GM10248 (cell line): ENCODE results near the gene SYNPR.

Source experiments
- CTCF ChIA-PET: fragments of 300-600 bp; sonication (Branson Sonifier 250); formaldehyde crosslinking; extraction: SDS; loops from one replicate; lab custom pipeline; 2021; ENCODE audit warnings: antibody characterized with exemption; lab: Yijun Ruan, JAX
- POLR2A ChIA-PET: fragments of 350-650 bp; sonication (Branson Sonifier 250); formaldehyde crosslinking; extraction: SDS; loops from one replicate; lab custom pipeline; 2020; ENCODE audit warnings: antibody characterized with exemption; lab: Yijun Ruan, JAX
- DNase-seq: peaks from one replicate; pipeline ENCODE4 v3.0.0; 2012; ENCODE audit errors: extremely low spot score
- TF ChIP-seq, protein P1 (sequence below): IDR thresholded peaks from 2 replicates; pipeline ENCODE4 v1.5.1; 2012; ENCODE audit warnings: mild to moderate bottlenecking, low read depth; ENCODE audit errors: extremely low read depth, missing control alignments, control extremely low read depth

The SYNPR gene

DNA sequence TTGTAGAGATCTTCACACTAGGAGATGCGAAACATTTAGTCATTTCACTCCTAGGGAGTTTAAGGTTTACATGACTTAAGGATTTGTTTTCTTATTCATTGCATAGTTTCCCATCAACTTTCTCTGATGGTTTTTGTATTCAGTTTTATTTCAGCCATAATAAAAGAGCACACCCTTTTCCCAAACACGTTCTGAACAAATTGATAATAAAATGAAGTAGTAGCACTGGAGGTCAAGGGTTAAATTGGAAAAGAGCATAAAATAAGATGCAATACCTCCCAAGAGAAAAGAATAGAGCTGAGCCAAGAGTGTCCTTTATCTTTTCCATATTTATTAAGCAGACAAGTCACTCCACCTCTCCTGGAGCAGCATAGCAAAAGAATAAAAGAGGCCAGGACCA is 104.9 kb downstream of the SYNPR start:
- POLR2A ChIA-PET: no interaction called here

DNA sequence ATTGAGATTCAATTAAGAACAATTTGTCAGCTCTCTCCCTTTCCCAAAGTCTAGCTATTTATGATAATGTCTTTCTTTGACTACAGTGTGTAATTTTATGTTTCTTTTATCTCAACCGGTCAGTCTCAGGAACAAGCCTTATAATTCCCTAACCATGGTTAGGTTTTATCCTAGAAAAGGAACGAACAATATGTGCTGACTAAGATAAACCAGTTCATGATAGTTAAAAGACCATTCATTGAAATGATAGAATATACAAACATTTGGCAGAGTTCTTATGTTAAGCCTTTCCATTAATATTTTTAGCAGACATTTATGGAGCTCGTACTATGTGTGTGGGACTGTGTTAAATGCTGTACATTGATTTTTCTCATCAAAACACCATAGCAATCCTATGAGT is 106.3 kb downstream of the SYNPR start:
- TF ChIP-seq, protein P1, sequence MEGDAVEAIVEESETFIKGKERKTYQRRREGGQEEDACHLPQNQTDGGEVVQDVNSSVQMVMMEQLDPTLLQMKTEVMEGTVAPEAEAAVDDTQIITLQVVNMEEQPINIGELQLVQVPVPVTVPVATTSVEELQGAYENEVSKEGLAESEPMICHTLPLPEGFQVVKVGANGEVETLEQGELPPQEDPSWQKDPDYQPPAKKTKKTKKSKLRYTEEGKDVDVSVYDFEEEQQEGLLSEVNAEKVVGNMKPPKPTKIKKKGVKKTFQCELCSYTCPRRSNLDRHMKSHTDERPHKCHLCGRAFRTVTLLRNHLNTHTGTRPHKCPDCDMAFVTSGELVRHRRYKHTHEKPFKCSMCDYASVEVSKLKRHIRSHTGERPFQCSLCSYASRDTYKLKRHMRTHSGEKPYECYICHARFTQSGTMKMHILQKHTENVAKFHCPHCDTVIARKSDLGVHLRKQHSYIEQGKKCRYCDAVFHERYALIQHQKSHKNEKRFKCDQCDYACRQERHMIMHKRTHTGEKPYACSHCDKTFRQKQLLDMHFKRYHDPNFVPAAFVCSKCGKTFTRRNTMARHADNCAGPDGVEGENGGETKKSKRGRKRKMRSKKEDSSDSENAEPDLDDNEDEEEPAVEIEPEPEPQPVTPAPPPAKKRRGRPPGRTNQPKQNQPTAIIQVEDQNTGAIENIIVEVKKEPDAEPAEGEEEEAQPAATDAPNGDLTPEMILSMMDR: no peak
- ChIA-PET CTCF (interaction anchor here (2.2 kb wide), 1 partner anchor 35 kb away, joined by 6 read pairs; no protein-coding TSS in a partner anchor), POLR2A (no interaction called here)
- no peak for DNase-seq

More for the DNA sequence above, 104.9 kb downstream of the SYNPR start:
- DNase-seq: no peak
- CTCF ChIA-PET: interaction anchor here (2.2 kb wide), 1 partner anchor 33 kb away, joined by 6 read pairs; no protein-coding TSS in a partner anchor
- TF ChIP-seq, protein P1: no peak

DNA sequence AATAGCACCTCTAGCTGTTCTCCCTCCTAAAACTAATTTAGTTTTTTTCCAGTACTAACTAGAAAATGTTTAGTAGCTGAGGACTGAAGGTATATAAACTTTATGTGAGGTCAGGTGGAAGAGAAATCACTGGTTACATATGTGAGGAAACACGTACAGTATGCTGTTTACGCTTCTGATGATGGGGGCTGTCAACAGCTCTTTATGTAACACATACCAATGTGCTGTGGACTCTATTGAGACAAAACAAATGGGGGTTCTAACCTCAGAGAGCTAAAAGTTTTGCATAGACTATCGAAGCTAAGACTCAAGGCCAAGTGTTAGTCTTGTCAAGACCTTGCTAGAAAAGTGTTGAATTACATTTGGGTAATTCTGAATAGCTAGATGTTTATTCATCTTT is 107.5 kb downstream of the SYNPR start:
- no peak for DNase-seq
- CTCF ChIA-PET: interaction anchor here (1.2 kb wide), 2 partner anchors 12 to 18 kb away, joined by 3 to 4 read pairs; no protein-coding TSS in a partner anchor
- POLR2A ChIA-PET: no interaction called here
- TF ChIP-seq, protein P1: no peak

DNA sequence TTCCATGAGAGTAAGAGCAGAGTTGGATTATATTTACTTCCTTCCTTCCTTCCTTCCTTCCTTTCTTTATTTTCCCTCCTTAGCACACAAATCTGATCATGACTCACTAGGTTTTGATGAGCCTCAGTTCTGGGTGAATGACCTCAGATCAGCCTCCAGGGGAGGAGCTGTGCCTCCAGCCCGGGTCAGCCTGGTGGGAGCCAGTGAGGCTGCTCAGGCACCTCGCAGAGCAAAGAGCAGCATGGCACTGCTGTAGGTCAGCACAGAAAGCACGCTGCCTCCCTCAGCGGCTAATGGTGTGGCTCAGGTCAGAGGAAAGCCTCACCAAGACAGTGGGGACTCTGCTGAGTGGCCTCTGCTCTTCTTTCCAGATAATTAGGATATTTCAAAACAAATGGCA is 108.5 kb downstream of the SYNPR start:
- CTCF ChIA-PET: interaction anchor here (1.2 kb wide), 2 partner anchors 12 to 17 kb away, joined by 3 to 4 read pairs; no protein-coding TSS in a partner anchor
- TF ChIP-seq, protein P1: no peak
- no peak for DNase-seq
- POLR2A ChIA-PET: no interaction called here

DNA sequence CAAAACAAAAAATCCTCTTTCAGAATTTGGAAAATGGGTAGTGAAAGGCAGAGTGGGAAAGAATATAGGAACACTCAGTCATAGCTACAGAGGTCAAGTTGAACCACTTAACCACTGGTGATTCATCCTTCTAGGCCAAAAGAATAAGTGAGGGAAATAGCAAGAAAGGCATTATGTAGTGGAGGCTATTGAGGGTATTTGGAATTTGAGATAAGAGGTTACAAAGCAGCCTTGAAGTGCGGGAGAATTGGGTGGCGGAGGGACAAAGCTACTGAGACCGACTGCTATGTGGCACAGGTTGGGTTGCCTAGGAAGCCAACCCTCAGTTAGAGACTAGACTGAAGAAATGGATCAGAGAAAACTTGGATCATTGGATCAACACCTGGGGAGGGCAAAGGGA is 109.5 kb downstream of the SYNPR start:
- TF ChIP-seq, protein P1: no peak
- DNase-seq: no peak
- POLR2A ChIA-PET: no interaction called here
- CTCF ChIA-PET: no interaction called here

DNA sequence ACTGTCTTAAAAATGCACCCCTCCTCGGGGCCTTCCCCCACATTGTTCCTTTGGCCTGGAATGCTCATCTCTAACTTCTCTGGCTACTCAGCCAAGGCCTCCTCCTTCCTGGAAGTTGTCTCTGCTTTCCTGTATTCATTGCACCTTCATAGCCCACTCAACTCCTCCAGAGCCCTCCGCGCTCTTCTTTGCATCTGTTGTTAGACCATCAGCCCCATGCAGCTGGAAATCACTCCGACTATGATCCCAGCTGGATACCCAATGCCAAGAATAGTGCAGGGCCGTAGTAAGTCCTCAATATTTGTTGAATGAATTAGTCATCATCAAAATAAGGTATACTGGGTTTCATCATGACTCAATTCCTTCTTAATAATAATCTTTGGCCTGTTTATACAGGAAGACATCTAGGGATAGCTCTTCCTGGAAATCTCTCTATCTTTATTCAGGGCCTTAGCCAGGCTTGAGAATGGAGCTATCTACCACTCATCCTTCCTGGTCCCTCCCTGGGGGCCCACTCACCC is 112.7 kb downstream of the SYNPR start:
- ChIA-PET CTCF (no interaction called here), POLR2A (no interaction called here)
- TF ChIP-seq, protein P1: no peak
- no peak for DNase-seq
